Adrenal gland (tissue), 12 donors: ENCODE results near the gene UGT1A6. TPM values are rescaled to one million over a fixed set of nuclear protein-coding genes. Genes with fewer than 3 reads are reported as not detected.
A peak's percentile ranks its signal among the peaks of the same experiment; 100 is the strongest.

Experiments used
- DNase-seq, 7 donors: peaks; one replicate each; pipeline ENCODE4 v3.0.0-alpha.2; 2019 to 2020
- H3K27ac ChIP-seq, 5 donors: fragments of 200-600 bp; sonication (generic) in 4 of 5; 1 replicate in 3 of 5; 2 replicates in 2 of 5; pipeline versions ENCODE4 v1.5.1 to v1.8.0; 2016 to 2020; ENCODE audit warnings: mild to moderate bottlenecking in 1 of 5
- H3K27me3 ChIP-seq: fragments of 200-600 bp; 2 replicates; pipeline ENCODE4 v1.8.0; 2021
- H3K36me3 ChIP-seq, 2 donors: fragments of 200-600 bp; replicated peaks in 1 of 2; 1 replicate in 1 of 2; 2 replicates in 1 of 2; pipeline versions ENCODE4 v1.5.1 to v1.8.0; 2018 to 2022
- H3K4me1 ChIP-seq, 2 donors: fragments of 200-600 bp; replicated peaks in 1 of 2; 1 replicate in 1 of 2; 2 replicates in 1 of 2; pipeline versions ENCODE4 v1.5.1 to v1.8.0; 2018 to 2021
- H3K4me3 ChIP-seq, 4 donors: fragments of 200-600 bp; sonication (generic) in 3 of 4; one replicate each; pipeline ENCODE4 v1.5.1; 2016 to 2018
- H3K9me3 ChIP-seq, 3 donors: fragments of 200-600 bp; sonication (generic) in 1 of 3; replicated peaks in 1 of 3; 1 replicate in 2 of 3; 2 replicates in 1 of 3; pipeline versions ENCODE4 v1.5.1 to v1.8.0; 2016 to 2021
- POLR2A ChIP-seq, 2 donors: fragments of 450-650 bp; IDR thresholded peaks; one replicate each; pipeline ENCODE4 v1.6.1; 2017; ENCODE audit warnings: antibody characterized with exemption in 2 of 2, mild to moderate bottlenecking in 2 of 2, moderate library complexity in 1 of 2
- WGBS, 4 donors: extraction: QIAGEN DNeasy Blood & Tissue Kit in 2 of 4; methylation state at CpG; one replicate each; pipeline versions ENCODE4 v1.1.5 to v1.1.7; 2013 to 2017; 5-methylcytosine and 5-hydroxymethylcytosine counted together
- intact Hi-C, 2 donors: fragments of 100-400 bp; cut with DNase I; formaldehyde crosslinking; loops; one replicate each; pipeline versions ENCODE4 v1.14.1 to v1.15.0; 2022 to 2023
- polyA plus RNA-seq, 3 donors: library from polyadenylated mRNA; stranded (reverse); fragments of 200-250 nt in 2 of 3; fragments of 350-450 nt in 1 of 3; fragmentation: Illumina TruSeq in 1 of 3; extraction: RNeasy Lipid Tissue Mini Kit (QIAGEN cat#74804) in 1 of 3; gene quantifications; one replicate each; pipeline ENCODE4 v1.2.3, GENCODE V29; 2013 to 2014
- total RNA-seq, 9 donors: library from RNA; depleted of rRNA in 4 of 9; stranded (reverse); fragments of >200 nt in 4 of 9; fragments of 120-200 nt in 1 of 9; fragmentation: NEBNext Ultra II Directional in 1 of 9; extraction: Animal tissue kit (Norgen Biotek cat#: 25700) in 1 of 9; gene quantifications; one replicate each; pipeline versions ENCODE4 v1.1.0 to v1.2.4, GENCODE V29; 2013 to 2023
- TF ChIP-seq, protein P1 (sequence below), 6 experiments: fragments of 450-650 bp in 4 of 6; fragments of 200-600 bp in 2 of 6; sonication (generic) in 1 of 6; IDR thresholded peaks; 1 replicate in 5 of 6; 2 replicates in 1 of 6; pipeline versions ENCODE4 v1.5.1 to v1.8.0; 2016 to 2021; ENCODE audit warnings: antibody characterized with exemption in 6 of 6, mild to moderate bottlenecking in 2 of 6, moderate library complexity in 1 of 6
- donor health status: healthy with polysubstance abuse.
- donor health status: Bipolar disorder and iron deficiency.
- donor health status: DM: yes; HTN: yes; CAD: no.
- donor health status: DM: no; HTN: no; CAD: no.
- donor health status: DM: no; HTN: no; CAD: no.
- donor health status: DM: yes; HTN: yes; CAD: no.

Gene UGT1A6
- total and polyA plus RNA-seq, 12 donors, result 0.16 TPM; not detected in 11

- no peaks in the 10 kb centered on the region for H3K36me3 ChIP-seq
- TF ChIP-seq, protein P1, sequence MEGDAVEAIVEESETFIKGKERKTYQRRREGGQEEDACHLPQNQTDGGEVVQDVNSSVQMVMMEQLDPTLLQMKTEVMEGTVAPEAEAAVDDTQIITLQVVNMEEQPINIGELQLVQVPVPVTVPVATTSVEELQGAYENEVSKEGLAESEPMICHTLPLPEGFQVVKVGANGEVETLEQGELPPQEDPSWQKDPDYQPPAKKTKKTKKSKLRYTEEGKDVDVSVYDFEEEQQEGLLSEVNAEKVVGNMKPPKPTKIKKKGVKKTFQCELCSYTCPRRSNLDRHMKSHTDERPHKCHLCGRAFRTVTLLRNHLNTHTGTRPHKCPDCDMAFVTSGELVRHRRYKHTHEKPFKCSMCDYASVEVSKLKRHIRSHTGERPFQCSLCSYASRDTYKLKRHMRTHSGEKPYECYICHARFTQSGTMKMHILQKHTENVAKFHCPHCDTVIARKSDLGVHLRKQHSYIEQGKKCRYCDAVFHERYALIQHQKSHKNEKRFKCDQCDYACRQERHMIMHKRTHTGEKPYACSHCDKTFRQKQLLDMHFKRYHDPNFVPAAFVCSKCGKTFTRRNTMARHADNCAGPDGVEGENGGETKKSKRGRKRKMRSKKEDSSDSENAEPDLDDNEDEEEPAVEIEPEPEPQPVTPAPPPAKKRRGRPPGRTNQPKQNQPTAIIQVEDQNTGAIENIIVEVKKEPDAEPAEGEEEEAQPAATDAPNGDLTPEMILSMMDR (IDR thresholded peaks at IDR 0.05), result no peak
- no peak for TF ChIP-seq POLR2A (IDR thresholded peaks at IDR 0.05)
- no peak overlapping the region for H3K4me3 ChIP-seq
- no peaks in the 10 kb centered on the region for H3K9me3 ChIP-seq
- H3K27ac ChIP-seq, result no peak overlapping the region
- WGBS, 4 donors, result 73 to 78% (median 74%) methylated on average over 10 of the region's 10 CpGs
- H3K27me3 ChIP-seq, result peaks cover 19% of the 10 kb centered on the region
- H3K4me1 ChIP-seq, result no peaks in the 10 kb centered on the region
- intact Hi-C loops, result no loop called here
- DNase-seq, result no peak
Measured at GRCh38 chr2:233707940-233708644, 15.4 kb downstream of the UGT1A6 start.

DNA sequence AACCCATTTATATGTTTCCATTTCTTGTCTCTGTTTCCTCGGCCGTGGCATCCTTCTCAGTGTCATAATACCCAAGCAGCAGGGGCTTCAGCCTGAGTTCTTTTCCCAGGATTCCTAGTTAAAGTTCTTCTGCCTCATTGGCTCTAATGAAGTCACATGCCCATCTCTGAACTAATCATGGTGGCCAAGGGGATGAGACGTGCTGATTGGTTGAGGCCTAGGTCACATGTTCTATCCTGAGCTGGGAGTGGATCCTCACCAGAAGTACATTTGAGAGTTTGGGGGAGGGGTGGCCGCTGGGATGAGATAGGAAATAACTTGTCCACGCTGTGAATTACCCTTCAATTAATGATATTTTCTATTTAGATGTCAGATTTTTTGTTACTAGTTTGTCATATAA, 16.3 kb downstream of the UGT1A6 start:
- H3K27me3 ChIP-seq, result peaks cover 19% of the 10 kb centered on the region
- intact Hi-C loops, result no loop called here
- no peaks in the 10 kb centered on the region for H3K9me3 ChIP-seq
- H3K4me3 ChIP-seq, result no peak overlapping the region
- TF ChIP-seq POLR2A (IDR thresholded peaks at IDR 0.05), result no peak
- TF ChIP-seq, protein P1 (IDR thresholded peaks at IDR 0.05), result no peak
- no peak overlapping the region for H3K27ac ChIP-seq
- no peaks in the 10 kb centered on the region for H3K4me1 ChIP-seq
- no peak for DNase-seq
- H3K36me3 ChIP-seq, result no peaks in the 10 kb centered on the region
- 52 to 73% (median 72%) methylated on average over 5 of the region's 5 CpGs for WGBS, 4 donors

- no peaks in the 10 kb centered on the region for H3K9me3 ChIP-seq
- no peak overlapping the region for H3K27ac ChIP-seq
- no peaks in the 10 kb centered on the region for H3K36me3 ChIP-seq
- peaks cover 25% of the 10 kb centered on the region for H3K27me3 ChIP-seq
- H3K4me1 ChIP-seq, result no peaks in the 10 kb centered on the region
- DNase-seq, result peak; percentile 83 to 91 (median 90)
- WGBS, 4 donors, result 24 to 36% (median 31%) methylated on average over 7 to 11 of the region's 11 CpGs
- intact Hi-C loops, result loop anchor here (10.0 kb wide), 2 partner anchors 147 to 267 kb away; partner anchors contain the start of gene USP40 (in 1 of the 2)
- TF ChIP-seq POLR2A (IDR thresholded peaks at IDR 0.05), result no peak
- TF ChIP-seq, protein P1 (IDR thresholded peaks at IDR 0.05), result peak; percentile 82 to 95 (median 84)
- no peak overlapping the region for H3K4me3 ChIP-seq
Measured at GRCh38 chr2:233711312-233712008, 18.8 kb downstream of the UGT1A6 start.

GRCh38 chr2:233712611-233713261, 20.0 kb downstream of the UGT1A6 start, which contains the start of gene UGT1A5:
TSS of gene UGT1A5 (plus strand) at chr2:233712907. CDS start at chr2:233712992, 85 bp downstream.
- no peak for TF ChIP-seq POLR2A (IDR thresholded peaks at IDR 0.05)
- TF ChIP-seq, protein P1 (IDR thresholded peaks at IDR 0.05), result no peak
- Histone ChIP-seq H3K27ac (no peak within 1 kb of the TSS), H3K36me3 (no peaks in the 10 kb centered on the region), H3K9me3 (no peaks in the 10 kb centered on the region), H3K4me1 (no peaks in the 10 kb centered on the region), H3K27me3 (peaks cover 35% of the 10 kb centered on the region), H3K4me3 (no peak within 1 kb of the TSS)
- 64 to 73% (median 68%) methylated on average over 14 of the region's 14 CpGs for WGBS, 4 donors
- intact Hi-C loops, result loop anchor here (10.0 kb wide), 2 partner anchors 148 to 268 kb away; partner anchors contain the start of gene USP40 (in 1 of the 2)
- no peak for DNase-seq
